ENCODE measurements around the gene ADGRB3.
A peak's percentile ranks its signal among the peaks of the same experiment; 100 is the strongest.
"Not testable (repeated sequence)": the region's sequence is repeated elsewhere in the genome, so short reads cannot be mapped to it uniquely, and the experiment has no call there.

The ADGRB3 gene

DNA sequence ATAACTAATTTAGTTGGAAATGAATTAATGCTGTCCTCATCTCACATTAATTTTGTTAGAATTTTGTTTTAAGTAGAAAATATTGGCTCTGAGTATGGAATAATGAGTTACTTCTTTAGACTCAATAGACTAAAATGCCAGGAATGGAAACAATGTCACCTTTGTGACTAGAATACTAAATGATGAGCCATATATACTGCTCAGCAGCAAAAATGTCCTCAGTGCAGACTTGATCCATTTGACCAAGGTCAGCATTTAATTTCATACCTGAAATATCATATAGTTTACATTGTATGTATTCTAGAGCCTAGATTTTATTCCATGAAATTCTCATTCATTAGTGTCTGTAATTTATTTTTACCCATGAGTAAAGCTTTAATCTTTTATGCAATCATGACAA is 217.7 kb downstream of the ADGRB3 start:
- DNase-seq = no peak

DNA sequence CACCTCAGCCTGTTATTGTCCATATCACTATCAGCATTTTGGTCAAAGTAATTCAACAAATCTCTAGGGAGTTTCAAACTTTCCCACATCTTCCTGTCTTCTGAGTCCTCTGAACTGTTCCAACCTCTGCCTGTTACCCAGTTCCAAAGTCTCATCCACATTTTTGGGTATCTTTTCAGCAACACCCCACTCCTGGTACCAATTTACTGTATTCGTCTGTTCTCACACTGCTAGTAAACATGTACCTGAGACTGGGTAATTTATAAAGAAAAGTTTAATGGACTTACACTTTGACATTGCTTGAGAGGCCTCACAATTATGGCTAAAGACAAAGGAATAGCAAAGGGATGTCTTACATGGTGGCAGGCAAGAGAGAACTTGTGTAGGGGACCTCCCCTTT is 224.2 kb downstream of the ADGRB3 start:
- DNase-seq = no peak

DNA sequence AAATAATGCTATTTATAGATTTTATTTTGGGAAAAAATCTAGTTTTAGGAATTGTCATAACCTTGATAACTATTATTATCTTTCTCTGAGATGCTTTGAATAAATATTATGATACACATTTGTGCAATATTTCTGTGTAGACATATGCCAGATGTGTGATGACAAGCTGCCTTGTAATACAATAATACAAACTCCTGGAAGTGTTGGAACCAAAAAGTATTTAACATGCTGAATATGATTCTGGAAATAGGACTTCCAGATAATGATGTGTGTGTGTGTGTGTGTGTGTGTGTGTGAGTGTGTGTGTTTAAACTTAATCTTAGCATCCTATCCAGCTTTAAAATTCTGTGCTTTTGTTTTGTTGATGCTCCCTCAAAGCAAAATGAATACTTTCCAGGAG is 233.6 kb downstream of the ADGRB3 start:
- DNase-seq = no peak

DNA sequence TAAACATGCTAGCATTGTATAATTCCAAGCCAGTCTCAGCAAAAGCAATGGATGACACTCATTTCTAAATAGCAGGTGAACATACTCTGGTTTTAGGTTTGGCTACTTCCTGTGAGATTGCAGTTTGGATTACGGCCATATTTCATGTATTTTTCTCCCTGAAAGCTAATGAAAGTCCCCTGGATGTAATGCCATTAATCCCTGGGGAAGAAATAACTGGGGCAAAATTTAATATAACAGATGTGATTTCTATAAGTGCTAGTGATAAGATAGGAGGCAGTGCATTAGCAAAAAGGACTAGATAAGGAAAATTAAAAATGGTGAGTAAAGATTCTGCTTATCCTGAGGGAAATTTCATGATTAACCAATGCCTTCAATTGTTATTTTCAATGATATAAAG is 238.2 kb downstream of the ADGRB3 start:
- DNase-seq = no peak

DNA sequence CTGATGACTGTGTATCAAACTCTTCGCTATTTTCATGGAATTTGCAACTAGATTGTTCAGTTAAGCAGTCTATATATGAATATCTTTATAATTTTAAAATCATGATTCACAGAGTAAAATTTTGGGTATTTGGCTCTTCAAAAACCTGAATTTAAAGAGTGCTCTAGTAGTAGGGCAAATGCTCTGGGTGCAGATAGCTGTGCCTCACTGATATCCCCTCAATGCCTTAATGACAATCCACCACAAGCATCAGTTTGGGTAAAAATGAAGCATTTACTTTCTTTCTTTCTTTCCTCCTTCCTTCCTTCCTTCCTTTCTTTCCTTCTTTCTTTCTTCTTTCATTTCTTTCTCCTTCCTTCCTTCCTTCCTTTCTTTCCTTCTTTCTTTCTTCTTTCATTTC is 239.7 kb downstream of the ADGRB3 start:
- no peak for DNase-seq

DNA sequence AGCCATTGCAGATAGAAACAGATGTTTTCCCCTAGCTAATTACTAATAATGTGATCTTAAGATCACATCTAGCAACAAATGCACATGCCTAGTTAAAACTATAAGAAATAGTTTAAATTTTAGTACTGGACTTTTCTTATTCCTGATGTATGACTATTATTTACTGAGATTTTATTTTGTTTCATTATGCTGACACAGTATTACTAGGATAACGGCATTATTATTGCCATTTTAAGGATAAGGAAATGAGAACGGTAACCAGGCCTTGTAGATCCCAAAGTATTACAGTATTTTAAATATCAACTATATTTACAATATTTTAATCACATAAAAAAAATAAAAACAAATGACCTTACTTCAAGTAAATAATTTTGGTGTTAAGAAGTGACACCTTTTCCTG is 240.3 kb downstream of the ADGRB3 start:
- no peak for DNase-seq

DNA sequence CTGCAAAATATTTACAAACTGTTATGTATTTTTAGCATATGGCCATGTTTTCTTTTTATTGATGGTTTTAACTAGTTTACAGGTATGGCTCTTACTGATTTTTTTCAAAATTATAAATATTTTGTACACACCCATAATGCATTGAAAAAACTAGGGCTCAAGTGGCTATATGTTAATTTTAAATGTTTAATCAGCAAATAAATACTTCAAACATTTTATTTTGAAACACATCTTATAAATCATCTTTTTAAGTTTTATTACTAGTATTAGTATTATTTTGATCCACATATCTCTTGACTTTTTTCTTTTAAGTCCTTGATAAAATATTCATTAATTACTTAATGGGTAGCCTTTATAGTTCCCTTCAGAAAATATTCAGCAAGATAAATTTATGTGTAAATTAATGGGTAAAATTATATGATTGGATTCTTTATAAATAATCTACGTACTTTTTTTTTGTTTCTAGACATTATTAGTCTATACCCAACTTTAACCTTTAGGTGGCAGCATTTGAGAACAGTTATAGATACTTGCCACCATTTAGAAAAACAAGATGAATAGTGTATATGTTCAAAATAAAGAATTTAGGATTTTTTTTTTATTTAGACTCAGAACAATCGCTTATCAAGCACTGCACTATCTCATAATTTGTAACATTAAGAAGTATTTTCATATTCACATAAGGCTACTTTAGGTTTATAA is 241.9 kb downstream of the ADGRB3 start:
- DNase-seq = no peak

DNA sequence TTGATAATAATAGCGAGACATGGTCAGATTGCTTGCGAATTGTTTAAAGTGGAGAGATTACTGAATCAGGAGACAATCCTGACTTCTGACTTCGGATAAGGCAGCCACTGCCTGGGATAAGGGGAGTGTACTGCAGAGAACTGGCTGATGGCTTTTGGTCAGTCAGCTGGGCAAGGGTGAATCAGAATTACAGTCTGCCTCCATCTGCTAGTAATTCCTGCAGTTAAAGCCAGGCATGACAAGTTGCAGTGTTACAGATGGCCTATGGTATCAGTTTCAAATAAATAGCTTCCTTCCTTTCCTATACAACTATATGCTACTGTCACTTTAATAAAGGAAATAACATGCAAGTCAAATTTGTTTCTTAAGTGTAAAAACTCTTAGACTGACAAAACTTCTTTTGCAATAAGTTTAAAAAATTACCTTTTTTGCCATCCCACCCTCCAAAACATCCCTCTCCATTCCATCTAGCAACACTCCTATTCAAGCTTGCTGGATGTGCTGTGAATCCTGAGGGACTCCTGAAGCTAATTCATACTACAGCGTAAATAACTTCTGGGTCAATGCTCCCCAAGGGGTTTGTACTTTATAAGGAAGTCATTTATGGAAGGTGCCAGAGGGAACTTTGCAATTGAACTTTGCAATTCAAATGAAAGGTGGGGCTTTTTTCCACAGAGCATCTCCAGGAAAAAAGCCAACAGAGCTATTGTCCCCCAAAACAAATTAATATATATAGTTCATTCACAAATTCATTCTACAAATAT is 245.2 kb downstream of the ADGRB3 start:
- DNase-seq = no peak

DNA sequence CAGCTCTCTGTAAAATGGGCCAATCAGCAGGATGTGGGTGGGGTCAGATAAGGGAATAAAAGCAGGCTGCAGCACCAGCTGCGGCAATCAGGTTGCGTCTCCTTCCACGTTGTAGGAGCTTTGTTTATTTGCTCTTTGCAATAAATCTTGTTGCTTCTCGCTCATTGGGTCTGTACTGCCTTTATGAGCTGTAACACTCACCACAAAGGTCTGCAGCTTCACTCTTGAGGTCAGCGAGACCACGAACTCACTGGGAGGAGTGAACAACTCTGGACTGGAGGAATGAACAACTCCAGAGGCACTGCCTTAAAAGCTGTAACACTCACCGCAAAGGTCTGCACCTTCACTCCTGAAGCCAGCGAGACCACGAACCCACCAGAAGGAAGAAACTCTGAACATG is 248.2 kb downstream of the ADGRB3 start:
- DNase-seq = not testable (repeated sequence)

DNA sequence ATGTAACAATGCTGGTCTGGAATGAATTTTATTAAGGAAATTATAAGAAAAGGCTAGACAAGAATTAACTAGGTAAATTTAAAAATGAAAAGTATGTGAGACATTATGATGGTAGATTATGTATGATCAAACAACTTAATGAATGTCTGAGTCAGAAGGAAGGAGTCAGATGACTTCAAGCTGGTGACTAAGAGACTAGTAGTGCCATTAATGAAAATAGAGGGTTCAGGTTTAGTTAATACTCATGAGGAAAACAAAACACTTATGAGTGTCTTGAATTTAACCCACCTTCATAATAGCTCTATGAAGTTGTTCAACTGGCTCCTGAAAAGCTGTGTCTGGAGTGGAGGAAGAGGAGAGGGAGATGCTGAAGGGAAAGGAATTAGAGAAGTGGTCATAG is 256.3 kb downstream of the ADGRB3 start:
- no peak for DNase-seq

DNA sequence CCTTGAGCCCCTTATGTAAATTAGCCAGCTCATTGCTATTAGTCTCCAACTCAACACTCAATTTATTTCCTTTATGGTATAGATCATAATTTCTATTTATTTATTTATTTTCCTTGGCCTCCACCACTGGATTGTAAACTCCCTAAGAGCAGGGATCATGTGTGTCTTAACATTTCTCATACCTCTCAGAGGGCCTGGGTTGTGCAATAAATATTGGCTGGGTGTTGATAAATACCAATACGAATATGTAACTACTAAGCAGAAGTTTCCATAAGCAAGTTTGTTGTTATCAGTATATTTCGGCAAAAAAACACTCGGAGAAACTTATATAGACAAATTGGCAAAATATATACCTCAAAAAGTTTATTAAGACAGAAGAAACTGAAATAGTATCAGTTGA is 257.4 kb downstream of the ADGRB3 start:
- no peak for DNase-seq

DNA sequence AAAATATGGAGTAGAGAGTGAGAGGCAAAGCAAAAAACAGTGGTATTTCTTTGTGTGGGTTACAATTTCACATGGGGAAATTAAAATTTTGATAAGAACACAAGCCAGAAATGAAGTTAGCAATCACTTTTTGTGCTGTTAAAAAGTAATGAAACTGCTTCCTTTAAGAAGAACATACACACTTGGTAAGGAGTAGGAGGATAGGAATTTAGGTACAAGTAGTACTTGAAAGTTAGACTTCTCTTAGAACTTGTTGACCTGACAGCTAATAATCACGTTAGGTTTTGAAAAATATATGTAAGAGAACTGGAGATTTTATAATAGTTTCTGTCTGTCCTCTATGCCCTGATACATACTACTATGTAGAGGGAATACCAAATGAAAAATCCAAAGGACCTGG is 260.8 kb downstream of the ADGRB3 start:
- no peak for DNase-seq

DNA sequence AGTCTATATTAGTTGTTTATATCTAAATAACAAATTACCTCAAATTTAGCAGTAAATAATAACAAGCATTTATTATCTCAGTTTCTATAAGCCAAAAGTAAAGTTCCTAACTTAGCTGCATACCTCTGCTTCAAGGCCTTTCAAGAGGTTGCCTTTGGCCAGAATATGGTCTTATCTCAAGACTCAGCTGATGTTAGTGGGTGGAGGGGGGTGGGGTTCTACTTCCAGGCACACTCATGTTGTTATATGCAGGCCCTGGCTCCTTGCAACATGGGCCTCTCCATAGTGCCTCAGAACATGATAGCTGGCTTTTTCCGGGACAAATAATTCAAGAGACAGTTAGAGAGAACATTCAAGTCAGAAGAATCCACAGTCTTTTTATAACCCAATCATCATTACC is 266.0 kb downstream of the ADGRB3 start:
- no peak for DNase-seq

DNA sequence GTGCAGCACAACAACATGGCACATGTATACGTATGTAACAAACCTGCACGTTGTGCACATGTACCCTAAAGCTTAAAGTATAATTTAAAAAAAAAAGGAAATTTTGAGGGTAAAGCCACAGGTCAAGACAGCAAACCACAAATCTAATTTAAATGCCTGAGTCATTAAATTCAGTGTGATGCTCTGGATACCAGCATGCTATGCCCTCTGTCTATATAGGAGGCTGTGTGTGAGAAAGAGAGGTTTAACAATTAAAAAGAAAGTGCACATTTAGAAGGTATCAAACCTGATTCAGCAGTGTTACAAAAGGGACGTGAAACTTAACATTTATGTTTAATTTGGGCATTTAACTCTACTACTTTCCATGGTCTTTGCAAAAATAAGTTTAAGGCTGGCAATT is 276.3 kb downstream of the ADGRB3 start:
- no peak for DNase-seq

DNA sequence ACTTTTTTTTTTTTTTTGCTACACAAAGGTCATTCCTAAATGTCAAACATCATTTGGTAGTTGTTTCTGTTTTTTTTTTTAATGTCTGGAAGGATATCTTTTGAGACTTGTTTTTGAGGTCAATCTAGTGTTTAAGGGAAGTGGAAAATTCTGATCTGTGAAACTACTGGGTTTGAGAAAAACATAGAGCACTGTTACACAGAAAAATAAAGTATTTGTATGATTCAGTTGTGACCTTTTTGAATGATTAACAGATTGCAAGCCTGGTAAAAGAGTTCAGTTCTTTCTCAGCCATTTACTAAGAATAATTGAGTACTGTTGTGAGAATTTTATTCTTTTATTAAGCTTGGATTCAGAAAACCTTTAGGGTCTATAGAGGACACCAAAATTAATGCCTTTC is 276.7 kb downstream of the ADGRB3 start:
- no peak for DNase-seq

DNA sequence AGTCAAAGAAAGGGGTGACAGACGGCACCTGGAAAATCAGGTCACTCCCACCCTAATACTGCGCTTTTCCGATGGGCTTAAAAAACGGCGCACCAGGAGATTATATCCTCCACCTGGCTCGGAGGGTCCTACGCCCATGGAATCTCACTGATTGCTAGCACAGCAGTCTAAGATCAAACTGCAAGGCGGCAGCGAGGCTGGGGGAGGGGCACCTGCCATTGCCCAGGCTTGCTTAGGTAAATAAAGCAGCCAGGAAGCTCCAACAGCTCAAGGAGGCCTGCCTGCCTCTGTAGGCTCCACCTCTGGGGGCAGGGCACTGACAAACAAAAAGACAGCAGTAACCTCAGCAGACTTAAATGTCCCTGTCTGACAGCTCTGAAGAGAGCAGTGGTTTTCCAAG is 277.7 kb downstream of the ADGRB3 start:
- DNase-seq = not testable (repeated sequence)

DNA sequence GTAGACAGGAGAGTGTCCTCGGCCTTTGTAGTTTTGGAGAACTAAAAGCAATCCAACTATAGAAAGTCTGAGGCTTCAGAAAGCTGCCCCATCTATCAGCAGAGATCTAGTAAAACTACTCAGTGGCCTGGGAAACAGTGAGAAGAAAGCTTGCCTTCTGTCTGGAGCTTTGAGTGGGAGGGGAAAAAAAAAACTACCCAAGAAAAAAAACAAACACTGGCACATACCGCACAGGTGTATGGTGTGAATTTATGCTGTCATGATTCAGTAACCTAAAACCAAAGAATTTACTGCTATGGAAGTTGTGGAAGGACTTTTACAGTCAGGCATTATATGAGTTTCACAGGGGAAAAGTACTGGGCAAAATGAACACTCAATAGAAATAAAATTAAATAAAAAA is 280.5 kb downstream of the ADGRB3 start:
- DNase-seq = no peak

DNA sequence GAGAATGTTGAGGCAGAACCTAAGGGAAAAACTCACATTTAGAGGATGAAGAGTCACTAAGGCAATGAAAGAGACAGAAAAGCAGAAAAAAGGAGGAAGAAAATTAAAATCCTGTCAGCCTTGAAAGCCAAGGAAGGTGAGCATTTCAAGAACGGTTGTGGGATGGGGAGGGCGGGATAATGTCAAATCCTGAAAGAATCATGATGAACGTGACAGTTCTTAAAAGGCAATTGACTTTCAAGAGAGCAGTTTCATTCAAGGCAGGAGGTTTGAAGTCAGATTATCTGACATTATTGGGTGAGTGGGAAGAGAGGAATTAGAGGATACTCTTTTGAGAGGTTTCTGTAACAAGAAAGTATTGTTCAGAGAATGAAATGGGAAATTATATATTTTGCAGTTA is 284.5 kb downstream of the ADGRB3 start:
- DNase-seq = no peak

DNA sequence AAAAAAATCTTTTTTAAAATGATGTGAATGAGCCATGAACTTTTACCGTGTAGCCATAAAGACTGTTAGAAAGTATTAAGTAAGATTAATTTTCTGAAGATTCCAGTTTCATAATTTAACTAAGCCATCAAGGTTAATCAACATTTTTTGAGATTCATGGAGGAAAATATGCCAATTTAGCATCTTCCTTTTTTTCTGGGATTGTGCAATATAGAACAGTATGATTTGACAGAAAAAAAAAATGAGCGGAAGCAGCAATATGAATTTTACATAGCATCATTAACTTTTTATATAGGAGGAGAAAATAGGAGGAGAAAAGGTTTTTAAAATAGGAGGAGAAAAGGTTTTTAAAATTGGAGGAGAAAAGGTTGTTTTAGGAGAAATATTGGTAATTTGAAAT is 306.3 kb downstream of the ADGRB3 start:
- DNase-seq = no peak

DNA sequence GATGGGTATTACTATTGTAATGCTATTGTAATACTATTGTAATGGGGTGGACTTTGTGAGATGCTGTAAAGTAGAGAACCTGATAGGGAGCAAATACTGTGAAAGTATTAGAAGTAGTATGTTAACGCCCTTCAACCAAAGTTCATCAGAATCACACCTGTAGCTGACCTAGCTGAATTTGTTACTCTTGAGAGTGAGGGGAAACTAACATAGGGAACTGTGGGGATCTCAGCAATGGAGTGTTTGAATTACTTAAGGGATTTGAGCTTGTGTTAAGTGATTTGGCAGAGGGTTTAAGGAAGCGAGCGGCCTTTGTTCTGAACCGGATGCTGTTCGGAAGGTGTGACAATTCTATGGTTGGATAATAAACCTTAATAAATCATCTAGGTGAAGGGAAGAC is 312.6 kb downstream of the ADGRB3 start:
- DNase-seq = no peak

DNA sequence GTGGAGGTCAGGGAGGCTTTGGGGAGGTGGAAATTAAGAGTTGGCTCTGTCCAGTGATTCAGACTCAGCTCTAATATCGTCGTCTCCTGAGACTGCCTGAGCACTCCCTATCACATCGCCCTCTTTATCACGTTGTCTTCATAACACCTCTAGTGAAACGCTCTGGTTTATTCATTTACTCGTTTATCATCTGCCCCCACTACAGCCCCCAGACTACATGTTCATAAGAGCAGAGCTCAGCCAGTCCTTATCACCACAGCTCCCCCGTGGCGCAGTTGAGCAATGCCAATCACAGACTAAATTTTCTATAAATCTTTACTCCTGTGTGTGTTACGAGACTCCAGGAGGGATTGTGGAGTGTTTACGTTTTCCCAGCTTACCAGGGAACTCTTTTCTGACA is 316.2 kb downstream of the ADGRB3 start:
- DNase-seq = no peak

DNA sequence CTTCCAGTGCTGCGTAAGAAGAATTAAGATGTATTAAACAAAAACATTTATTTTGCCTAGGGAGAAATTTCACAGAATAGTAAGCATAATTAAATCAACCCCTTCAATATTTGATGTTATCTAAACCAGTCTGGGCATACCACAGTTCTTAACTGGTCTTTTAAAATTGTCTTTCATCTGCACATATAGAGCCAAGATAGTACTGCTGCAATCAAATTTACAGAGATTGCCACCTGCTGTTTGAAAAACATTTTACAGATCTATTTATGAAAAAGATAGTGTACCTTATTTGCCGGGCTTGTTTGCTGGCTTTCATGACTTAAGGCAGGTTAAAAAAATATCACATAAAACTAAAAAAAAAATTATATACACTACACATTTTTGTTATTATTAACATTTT is 323.2 kb downstream of the ADGRB3 start:
- no peak for DNase-seq

DNA sequence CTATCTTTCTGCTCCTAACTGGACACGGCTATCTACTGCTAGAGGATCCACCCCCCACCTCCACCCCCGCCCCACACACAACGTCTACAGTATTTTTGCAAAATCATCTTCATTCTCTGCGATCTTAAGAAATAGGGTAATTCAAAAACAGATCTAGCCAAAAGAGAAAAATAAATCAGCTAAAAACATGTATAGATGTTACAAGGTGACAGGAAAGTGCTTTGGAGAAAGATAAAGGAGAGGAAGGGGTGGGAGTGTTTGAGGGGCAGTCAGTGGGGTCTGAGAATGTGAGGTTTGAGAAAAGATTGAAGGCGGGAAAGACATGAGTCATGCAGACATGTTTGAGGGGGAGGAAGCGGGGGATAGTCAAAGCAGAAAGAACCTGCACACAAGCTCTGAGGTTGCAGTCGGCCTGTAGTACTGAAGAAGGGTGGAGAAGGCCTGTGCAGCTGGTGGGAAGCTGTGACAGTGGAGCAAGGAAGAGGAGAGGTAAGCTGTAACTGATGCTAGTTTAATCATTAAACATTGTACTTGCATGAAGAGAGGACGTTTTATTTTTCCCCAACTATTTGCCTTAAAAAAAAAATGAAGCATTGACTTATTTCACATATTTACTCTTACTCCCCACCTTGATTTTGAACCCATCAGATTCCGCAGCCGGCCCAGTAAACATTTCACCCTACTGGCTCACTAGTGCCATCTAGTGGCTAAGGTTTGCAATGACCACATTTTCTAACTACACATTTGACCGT is 332.6 kb downstream of the ADGRB3 start:
- peak in 1 of 2 donors; percentile 36 for DNase-seq

DNA sequence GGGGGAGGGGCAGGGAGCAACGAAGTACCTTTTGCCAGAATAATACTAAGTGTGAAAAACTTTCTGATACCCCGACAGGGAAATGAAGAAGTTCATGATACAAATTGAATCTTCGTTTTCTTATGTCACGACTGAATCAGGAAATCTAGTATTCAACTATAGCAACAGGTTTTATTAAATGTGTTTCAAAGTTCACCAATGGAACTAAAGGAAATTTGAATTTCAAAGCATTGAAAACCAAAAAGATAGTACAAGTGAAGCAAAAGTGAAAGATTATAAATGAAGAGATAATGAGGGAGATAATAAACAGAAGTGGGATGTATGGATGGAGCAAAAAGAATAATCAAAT is 333.2 kb downstream of the ADGRB3 start:
- no peak for DNase-seq

All from bone marrow (tissue), 2 donors.